ENCODE measurements around the gene ETV7.
"Not testable (repeated sequence)": the region's sequence is repeated elsewhere in the genome, so short reads cannot be mapped to it uniquely, and the experiment has no call there.

The ETV7 gene

GRCh38 chr6:36368921-36369865 is 18.3 kb downstream of the ETV7 start:
- no peak for TF ChIP-seq CTCF (IDR thresholded peaks at IDR 0.05; ENCODE audit: borderline replicate concordance, control extremely low read depth, extremely low read depth, insufficient read depth, missing control alignments)
- in situ Hi-C loops (cut with MboI; ENCODE audit: low sequenced_read_pairs, unreplicated experiment) = no loop called here
- no peak for DNase-seq (ENCODE audit: low spot score)

- in situ Hi-C loops (cut with MboI; ENCODE audit: low sequenced_read_pairs, unreplicated experiment) = no loop called here
- no peak for TF ChIP-seq CTCF (IDR thresholded peaks at IDR 0.05; ENCODE audit: borderline replicate concordance, control extremely low read depth, extremely low read depth, insufficient read depth, missing control alignments)
Observed at GRCh38 chr6:36368421-36368820, 19.0 kb downstream of the ETV7 start.

GRCh38 chr6:36367743-36368142 is 19.7 kb downstream of the ETV7 start:
- TF ChIP-seq CTCF (IDR thresholded peaks at IDR 0.05; ENCODE audit: borderline replicate concordance, control extremely low read depth, extremely low read depth, insufficient read depth, missing control alignments) = no peak
- in situ Hi-C loops (cut with MboI; ENCODE audit: low sequenced_read_pairs, unreplicated experiment) = no loop called here
- no peak for DNase-seq (ENCODE audit: low spot score)

More at GRCh38 chr6:36368421-36368820, 19.0 kb downstream of the ETV7 start:
- DNase-seq (ENCODE audit: low spot score) = no peak

GRCh38 chr6:36364669-36365479 is 22.6 kb downstream of the ETV7 start:
- in situ Hi-C loops (cut with MboI; ENCODE audit: low sequenced_read_pairs, unreplicated experiment) = no loop called here
- peak; percentile 80 for DNase-seq (ENCODE audit: low spot score)
- TF ChIP-seq CTCF (IDR thresholded peaks at IDR 0.05; ENCODE audit: borderline replicate concordance, control extremely low read depth, extremely low read depth, insufficient read depth, missing control alignments) = no peak

- DNase-seq (ENCODE audit: low spot score); in situ Hi-C loops (cut with MboI; ENCODE audit: low sequenced_read_pairs, unreplicated experiment): not testable (repeated sequence)
Observed at GRCh38 chr6:36364061-36364635, 23.3 kb downstream of the ETV7 start.

- in situ Hi-C loops (cut with MboI; ENCODE audit: low sequenced_read_pairs, unreplicated experiment); DNase-seq (ENCODE audit: low spot score): not testable (repeated sequence)
Observed at GRCh38 chr6:36363371-36363752, 24.1 kb downstream of the ETV7 start.

- DNase-seq (ENCODE audit: low spot score) = no peak
- no peak for TF ChIP-seq CTCF (IDR thresholded peaks at IDR 0.05; ENCODE audit: borderline replicate concordance, control extremely low read depth, extremely low read depth, insufficient read depth, missing control alignments)
- in situ Hi-C loops (cut with MboI; ENCODE audit: low sequenced_read_pairs, unreplicated experiment) = no loop called here
Observed at GRCh38 chr6:36362551-36363370, 24.7 kb downstream of the ETV7 start.
